ENCODE measurements around the gene A2ML1.
"Not testable (repeated sequence)": the region's sequence is repeated elsewhere in the genome, so short reads cannot be mapped to it uniquely, and the experiment has no call there.

The A2ML1 gene

GRCh38 chr12:8785499-8785898 lies 36.9 kb upstream of the A2ML1 start (continued):
- TF ChIP-seq ESRRG (CRISPR knock-in tag; IDR thresholded peaks at IDR 0.05) (no peak), CSDC2 (CRISPR knock-in tag; IDR thresholded peaks at IDR 0.05) (no peak), ZC3H10 (CRISPR knock-in tag; IDR thresholded peaks at IDR 0.05) (no peak), ZFP3 (CRISPR knock-in tag; IDR thresholded peaks at IDR 0.05) (no peak), RARB (CRISPR knock-in tag; IDR thresholded peaks at IDR 0.05) (no peak), BACH2 (CRISPR knock-in tag; IDR thresholded peaks at IDR 0.05; ENCODE audit: borderline replicate concordance) (no peak), PATZ1 (CRISPR knock-in tag; IDR thresholded peaks at IDR 0.05; ENCODE audit: borderline replicate concordance) (no peak), ZNF565 (CRISPR knock-in tag; conservative IDR thresholded peaks at IDR 0.05; ENCODE audit: low read depth) (no peak)

- not testable (repeated sequence) for ATAC-seq
Observed at GRCh38 chr12:8787206-8787605, 35.2 kb upstream of the A2ML1 start.

- not testable (repeated sequence) for ATAC-seq
Observed at GRCh38 chr12:8788706-8789105, 33.7 kb upstream of the A2ML1 start.

- not testable (repeated sequence) for ATAC-seq
Observed at GRCh38 chr12:8789341-8790013, 32.9 kb upstream of the A2ML1 start.

GRCh38 chr12:8793226-8793625 lies 29.2 kb upstream of the A2ML1 start:
- ATAC-seq: not testable (repeated sequence)

- not testable (repeated sequence) for ATAC-seq
Observed at GRCh38 chr12:8794611-8795010, 27.8 kb upstream of the A2ML1 start.

- no peak for TF ChIP-seq ZFP3 (CRISPR knock-in tag; IDR thresholded peaks at IDR 0.05)
- TF ChIP-seq PPARA (CRISPR knock-in tag; IDR thresholded peaks at IDR 0.05; ENCODE audit: borderline replicate concordance): no peak
- no peak for TF ChIP-seq TOX (CRISPR knock-in tag; IDR thresholded peaks at IDR 0.05; ENCODE audit: borderline replicate concordance)
- TF ChIP-seq CREB5 (CRISPR knock-in tag; IDR thresholded peaks at IDR 0.05; ENCODE audit: low read depth): no peak
- TF ChIP-seq ZNF565 (CRISPR knock-in tag; conservative IDR thresholded peaks at IDR 0.05; ENCODE audit: low read depth): no peak
- TF ChIP-seq POU6F1 (CRISPR knock-in tag; IDR thresholded peaks at IDR 0.05; ENCODE audit: borderline replicate concordance, low read depth): no peak
- no peak for TF ChIP-seq ZNF70 (CRISPR knock-in tag; IDR thresholded peaks at IDR 0.05)
- no peak for TF ChIP-seq ESRRG (CRISPR knock-in tag; IDR thresholded peaks at IDR 0.05)
- no peak for TF ChIP-seq ZFP30 (CRISPR knock-in tag; IDR thresholded peaks at IDR 0.05)
- no peak for TF ChIP-seq GLIS3 (CRISPR knock-in tag; IDR thresholded peaks at IDR 0.05)
- no peak for TF ChIP-seq BACH2 (CRISPR knock-in tag; IDR thresholded peaks at IDR 0.05; ENCODE audit: borderline replicate concordance)
- ATAC-seq: no peak
Observed at GRCh38 chr12:8796831-8797626, 25.4 kb upstream of the A2ML1 start.

- ATAC-seq: not testable (repeated sequence)
Observed at GRCh38 chr12:8801213-8801612, 21.2 kb upstream of the A2ML1 start.

GRCh38 chr12:8804833-8805232 lies 17.6 kb upstream of the A2ML1 start:
- ATAC-seq: not testable (repeated sequence)

- not testable (repeated sequence) for ATAC-seq
Observed at GRCh38 chr12:8805487-8805886, 16.9 kb upstream of the A2ML1 start.

GRCh38 chr12:8807084-8807483 lies 15.3 kb upstream of the A2ML1 start:
- ATAC-seq: not testable (repeated sequence)

- ATAC-seq: not testable (repeated sequence)
Observed at GRCh38 chr12:8810112-8810511, 12.3 kb upstream of the A2ML1 start.

Data from SK-N-SH treated with all-trans-retinoic acid at 6 μM for 48 hours (cell line).